GM23338 (cell line): Measurements from ENCODE around the gene XPOT. TPM values are rescaled to one million over a fixed set of nuclear protein-coding genes. Genes with fewer than 3 reads are reported as not detected.

Source experiments
- ATAC-seq: fragments of 200-7000 bp; cut with Tn5 transposase; 3 replicates; pipeline ENCODE4 v1.9.1; 2020
- DNase-seq: peaks from one replicate; pipeline ENCODE4 v3.0.0-alpha.2; 2015; ENCODE audit warnings: low spot score
- H2AFZ ChIP-seq: fragments of 200-600 bp; sonication (generic); 2 replicates; pipeline ENCODE4 v1.8.0; 2016; ENCODE audit warnings: antibody characterized with exemption, mild to moderate bottlenecking, moderate library complexity
- H3F3A ChIP-seq: fragments of 200-600 bp; sonication (generic); replicated peaks from 2 replicates; pipeline ENCODE4 v1.8.0; 2017; ENCODE audit warnings: antibody characterized with exemption, mixed run types, low read depth
- H3K27ac ChIP-seq: fragments of 200-600 bp; sonication (generic); 2 replicates; pipeline ENCODE4 v1.6.1; 2016; ENCODE audit warnings: low read depth
- H3K27me3 ChIP-seq: fragments of 200-600 bp; sonication (generic); 2 replicates; pipeline ENCODE4 v1.8.0; 2016; ENCODE audit warnings: mild to moderate bottlenecking, mixed run types, moderate library complexity; ENCODE audit not compliant: insufficient read depth
- H3K36me3 ChIP-seq: fragments of 200-600 bp; sonication (generic); 2 replicates; pipeline ENCODE4 v1.8.0; 2016; ENCODE audit warnings: mild to moderate bottlenecking; ENCODE audit not compliant: insufficient read depth
- H3K4me1 ChIP-seq: fragments of 200-600 bp; sonication (generic); 2 replicates; pipeline ENCODE4 v1.8.0; 2016; ENCODE audit warnings: mild to moderate bottlenecking, moderate library complexity; ENCODE audit not compliant: insufficient read depth
- H3K4me2 ChIP-seq: fragments of 200-600 bp; sonication (generic); 2 replicates; pipeline ENCODE4 v1.7.1; 2017; ENCODE audit warnings: mixed run types
- H3K4me3 ChIP-seq: fragments of 200-600 bp; sonication (generic); 2 replicates; pipeline ENCODE4 v1.6.1; 2016; ENCODE audit warnings: mixed run types
- H3K79me2 ChIP-seq: fragments of 200-600 bp; sonication (generic); replicated peaks from 2 replicates; pipeline ENCODE4 v1.8.0; 2017; ENCODE audit warnings: mild to moderate bottlenecking; ENCODE audit not compliant: insufficient read depth
- H3K9me2 ChIP-seq: fragments of 200-600 bp; sonication (generic); 2 replicates; pipeline ENCODE4 v1.8.0; 2017; ENCODE audit not compliant: insufficient read depth
- H4K20me1 ChIP-seq: fragments of 200-600 bp; sonication (generic); replicated peaks from 2 replicates; pipeline ENCODE4 v1.8.0; 2017; ENCODE audit warnings: mild to moderate bottlenecking; ENCODE audit not compliant: insufficient read depth
- H3K27ac Mint-ChIP-seq: 2 replicates; pipeline ENCODE4 v1.8.0; 2020; ENCODE audit warnings: inconsistent platforms, mild to moderate bottlenecking, moderate library complexity, mixed read lengths
- H3K27me3 Mint-ChIP-seq: 3 replicates; pipeline ENCODE4 v1.8.0; 2022; ENCODE audit warnings: low read depth, mild to moderate bottlenecking, moderate library complexity, mixed read lengths, inconsistent platforms; ENCODE audit not compliant: insufficient read depth, poor library complexity
- H3K36me3 Mint-ChIP-seq: 3 replicates; pipeline ENCODE4 v1.8.0; 2021; ENCODE audit warnings: low read depth, mild to moderate bottlenecking, inconsistent platforms, moderate library complexity, mixed read lengths
- H3K4me1 Mint-ChIP-seq: 3 replicates; pipeline ENCODE4 v1.8.0; 2020; ENCODE audit warnings: mild to moderate bottlenecking, inconsistent platforms, mixed read lengths
- H3K4me3 Mint-ChIP-seq: 3 replicates; pipeline ENCODE4 v1.8.0; 2021; ENCODE audit warnings: moderate library complexity, mild to moderate bottlenecking, inconsistent platforms, mixed read lengths
- H3K9me3 Mint-ChIP-seq: 3 replicates; pipeline ENCODE4 v1.8.0; 2020; ENCODE audit warnings: moderate library complexity, mild to moderate bottlenecking, inconsistent platforms, mixed read lengths
- CREB1 ChIP-seq: fragments of 250-450 bp; sonication (Bioruptor Pico); IDR thresholded peaks from 2 replicates; pipeline ENCODE4 v1.5.0; 2020; ENCODE audit warnings: low read depth, mild to moderate bottlenecking, moderate library complexity
- EZH2 ChIP-seq: fragments of 200-600 bp; sonication (generic); IDR thresholded peaks from one replicate; pipeline ENCODE4 v1.8.0; 2017; ENCODE audit warnings: antibody characterized with exemption, mild to moderate bottlenecking, low read depth; ENCODE audit not compliant: unreplicated experiment
- EZH2phosphoT487 ChIP-seq: fragments of 200-600 bp; sonication (generic); IDR thresholded peaks from one replicate; pipeline ENCODE4 v1.8.1; 2018; ENCODE audit warnings: antibody characterized with exemption; ENCODE audit not compliant: unreplicated experiment
- JUNB ChIP-seq: IDR thresholded peaks from one replicate; pipeline ENCODE4 v1.6.1; 2016; ENCODE audit warnings: antibody characterized with exemption; ENCODE audit not compliant: unreplicated experiment
- NANOG ChIP-seq: IDR thresholded peaks from 2 replicates; pipeline ENCODE4 v1.6.1; 2016; ENCODE audit warnings: antibody characterized with exemption, borderline replicate concordance
- POLR2AphosphoS5 ChIP-seq: IDR thresholded peaks from 2 replicates; pipeline ENCODE4 v1.6.1; 2016; ENCODE audit warnings: antibody characterized with exemption, low read depth
- polyA plus RNA-seq: library from polyadenylated mRNA; unstranded; fragments of >200 nt; fragmentation: Nextera tagmentation; extraction: Ambion mirVana; gene quantifications from 2 replicates; pipeline ENCODE4 v1.2.1, GENCODE V29; 2016
- total RNA-seq: library from RNA; depleted of rRNA; stranded (reverse); fragments of >200 nt; shearing (Covaris generic); gene quantifications from 2 replicates; pipeline ENCODE4 v1.2.3, GENCODE V29; 2014
- TF ChIP-seq, protein P1 (sequence below): IDR thresholded peaks from 2 replicates; pipeline ENCODE4 v1.6.1; 2016; ENCODE audit warnings: antibody characterized with exemption
- TF ChIP-seq, protein P2 (sequence below), 2 experiments: fragments of 200-600 bp in 1 of 2; sonication (generic) in 1 of 2; conservative IDR thresholded peaks; 2 replicates each; pipeline versions ENCODE4 v1.5.1 to v1.6.1; 2016 to 2017; ENCODE audit warnings: antibody characterized with exemption in 2 of 2, low read depth in 2 of 2, mild to moderate bottlenecking in 2 of 2, moderate library complexity in 1 of 2
- TF ChIP-seq, protein P3 (sequence below): IDR thresholded peaks from one replicate; pipeline ENCODE4 v1.6.1; 2018; ENCODE audit warnings: antibody characterized with exemption; ENCODE audit not compliant: unreplicated experiment

Gene XPOT
- total and polyA plus RNA-seq, 2 experiments from 2014 or later = 58.7 to 145 TPM

DNA sequence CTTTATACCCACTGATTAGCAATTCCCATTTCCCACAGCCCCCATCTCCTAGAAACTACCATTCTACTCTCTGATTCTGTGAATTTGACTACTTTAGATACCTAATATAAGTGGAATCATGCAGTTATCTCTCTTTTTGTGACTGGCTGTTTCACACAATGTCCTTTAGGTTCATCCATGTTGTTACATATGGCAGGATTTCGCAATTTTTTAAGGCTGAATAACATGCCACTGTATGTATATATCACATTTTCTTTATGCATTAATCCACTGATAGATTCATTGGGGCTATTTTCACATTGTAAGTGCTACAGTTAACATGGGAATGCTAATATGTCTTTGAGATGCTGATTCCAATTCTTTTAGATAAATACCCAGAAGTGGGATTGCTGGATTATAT, 35.9 kb downstream of the XPOT start:
- no peak overlapping the region for H3K4me3 Mint-ChIP-seq
- no peak for ATAC-seq

DNA sequence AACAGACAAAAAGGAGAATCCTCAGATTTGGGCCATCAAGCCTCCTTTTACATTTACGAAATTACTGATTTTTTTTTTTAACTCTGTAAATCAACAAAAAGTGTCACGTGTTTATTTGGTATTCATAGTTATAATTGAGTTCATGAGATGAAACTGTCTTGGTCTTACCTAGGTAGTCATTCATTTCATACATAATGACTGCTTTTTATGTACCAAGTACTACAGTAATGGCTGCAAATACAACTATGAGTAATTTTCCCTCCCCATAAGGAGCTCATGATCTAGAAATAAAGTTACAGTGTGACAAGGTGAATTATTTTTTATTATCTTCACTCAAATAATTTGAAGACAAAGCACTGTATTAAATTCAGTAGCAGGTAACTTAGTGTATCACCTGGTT, 41.3 kb downstream of the XPOT start:
- no peak overlapping the region for H3K27ac ChIP-seq
- Mint-ChIP-seq H3K27ac (no peak overlapping the region), H3K4me1 (peaks cover 5% of the 10 kb centered on the region), H3K36me3 (peaks cover 87% of the 10 kb centered on the region), H3K9me3 (no peaks in the 10 kb centered on the region; the same call in 2 of the 3 replicates), H3K4me3 (no peak overlapping the region), H3K27me3 (peaks cover 5% of the 10 kb centered on the region)
- H3K4me2 ChIP-seq = no peak overlapping the region
- 0 out of 2 replicates have a peak, but pooled peaks cover 7% of the 10 kb centered on the region for H3K79me2 ChIP-seq
- no peaks in the 10 kb centered on the region for H3K9me2 ChIP-seq
- DNase-seq (no peak), ATAC-seq (no peak)
- H3K4me3 ChIP-seq = no peak overlapping the region
- no peaks in the 10 kb centered on the region for H3K27me3 ChIP-seq
- no peaks in the 10 kb centered on the region; the same call in 1 of the 2 replicates for H4K20me1 ChIP-seq
- peaks cover 72% of the 10 kb centered on the region for H3K36me3 ChIP-seq
- no peak overlapping the region for H2AFZ ChIP-seq
- peaks cover 5% of the 10 kb centered on the region for H3K4me1 ChIP-seq
- peaks cover 11% of the 10 kb centered on the region; the same call in 1 of the 2 replicates for H3F3A ChIP-seq
- TF ChIP-seq CREB1 (CRISPR knock-in tag) (no peak), EZH2 (no peak), JUNB (no peak), POLR2AphosphoS5 (no peak)
- TF ChIP-seq, protein P1, sequence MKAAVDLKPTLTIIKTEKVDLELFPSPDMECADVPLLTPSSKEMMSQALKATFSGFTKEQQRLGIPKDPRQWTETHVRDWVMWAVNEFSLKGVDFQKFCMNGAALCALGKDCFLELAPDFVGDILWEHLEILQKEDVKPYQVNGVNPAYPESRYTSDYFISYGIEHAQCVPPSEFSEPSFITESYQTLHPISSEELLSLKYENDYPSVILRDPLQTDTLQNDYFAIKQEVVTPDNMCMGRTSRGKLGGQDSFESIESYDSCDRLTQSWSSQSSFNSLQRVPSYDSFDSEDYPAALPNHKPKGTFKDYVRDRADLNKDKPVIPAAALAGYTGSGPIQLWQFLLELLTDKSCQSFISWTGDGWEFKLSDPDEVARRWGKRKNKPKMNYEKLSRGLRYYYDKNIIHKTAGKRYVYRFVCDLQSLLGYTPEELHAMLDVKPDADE = no peak
- TF ChIP-seq, protein P2, sequence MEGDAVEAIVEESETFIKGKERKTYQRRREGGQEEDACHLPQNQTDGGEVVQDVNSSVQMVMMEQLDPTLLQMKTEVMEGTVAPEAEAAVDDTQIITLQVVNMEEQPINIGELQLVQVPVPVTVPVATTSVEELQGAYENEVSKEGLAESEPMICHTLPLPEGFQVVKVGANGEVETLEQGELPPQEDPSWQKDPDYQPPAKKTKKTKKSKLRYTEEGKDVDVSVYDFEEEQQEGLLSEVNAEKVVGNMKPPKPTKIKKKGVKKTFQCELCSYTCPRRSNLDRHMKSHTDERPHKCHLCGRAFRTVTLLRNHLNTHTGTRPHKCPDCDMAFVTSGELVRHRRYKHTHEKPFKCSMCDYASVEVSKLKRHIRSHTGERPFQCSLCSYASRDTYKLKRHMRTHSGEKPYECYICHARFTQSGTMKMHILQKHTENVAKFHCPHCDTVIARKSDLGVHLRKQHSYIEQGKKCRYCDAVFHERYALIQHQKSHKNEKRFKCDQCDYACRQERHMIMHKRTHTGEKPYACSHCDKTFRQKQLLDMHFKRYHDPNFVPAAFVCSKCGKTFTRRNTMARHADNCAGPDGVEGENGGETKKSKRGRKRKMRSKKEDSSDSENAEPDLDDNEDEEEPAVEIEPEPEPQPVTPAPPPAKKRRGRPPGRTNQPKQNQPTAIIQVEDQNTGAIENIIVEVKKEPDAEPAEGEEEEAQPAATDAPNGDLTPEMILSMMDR (conservative IDR thresholded peaks at IDR 0.05; ENCODE audit: low read depth in 2 of 2) = no peak

More for the DNA sequence above, 35.9 kb downstream of the XPOT start:
- 0 out of 2 replicates have a peak, but pooled peaks cover 4% of the 10 kb centered on the region for H3F3A ChIP-seq
- TF ChIP-seq EZH2phosphoT487 = no peak
- TF ChIP-seq, protein P3, sequence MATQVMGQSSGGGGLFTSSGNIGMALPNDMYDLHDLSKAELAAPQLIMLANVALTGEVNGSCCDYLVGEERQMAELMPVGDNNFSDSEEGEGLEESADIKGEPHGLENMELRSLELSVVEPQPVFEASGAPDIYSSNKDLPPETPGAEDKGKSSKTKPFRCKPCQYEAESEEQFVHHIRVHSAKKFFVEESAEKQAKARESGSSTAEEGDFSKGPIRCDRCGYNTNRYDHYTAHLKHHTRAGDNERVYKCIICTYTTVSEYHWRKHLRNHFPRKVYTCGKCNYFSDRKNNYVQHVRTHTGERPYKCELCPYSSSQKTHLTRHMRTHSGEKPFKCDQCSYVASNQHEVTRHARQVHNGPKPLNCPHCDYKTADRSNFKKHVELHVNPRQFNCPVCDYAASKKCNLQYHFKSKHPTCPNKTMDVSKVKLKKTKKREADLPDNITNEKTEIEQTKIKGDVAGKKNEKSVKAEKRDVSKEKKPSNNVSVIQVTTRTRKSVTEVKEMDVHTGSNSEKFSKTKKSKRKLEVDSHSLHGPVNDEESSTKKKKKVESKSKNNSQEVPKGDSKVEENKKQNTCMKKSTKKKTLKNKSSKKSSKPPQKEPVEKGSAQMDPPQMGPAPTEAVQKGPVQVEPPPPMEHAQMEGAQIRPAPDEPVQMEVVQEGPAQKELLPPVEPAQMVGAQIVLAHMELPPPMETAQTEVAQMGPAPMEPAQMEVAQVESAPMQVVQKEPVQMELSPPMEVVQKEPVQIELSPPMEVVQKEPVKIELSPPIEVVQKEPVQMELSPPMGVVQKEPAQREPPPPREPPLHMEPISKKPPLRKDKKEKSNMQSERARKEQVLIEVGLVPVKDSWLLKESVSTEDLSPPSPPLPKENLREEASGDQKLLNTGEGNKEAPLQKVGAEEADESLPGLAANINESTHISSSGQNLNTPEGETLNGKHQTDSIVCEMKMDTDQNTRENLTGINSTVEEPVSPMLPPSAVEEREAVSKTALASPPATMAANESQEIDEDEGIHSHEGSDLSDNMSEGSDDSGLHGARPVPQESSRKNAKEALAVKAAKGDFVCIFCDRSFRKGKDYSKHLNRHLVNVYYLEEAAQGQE = no peak
- TF ChIP-seq NANOG = no peak
- no peak overlapping the region for H3K27ac ChIP-seq
- H4K20me1 ChIP-seq = no peaks in the 10 kb centered on the region; the same call in 1 of the 2 replicates
- Mint-ChIP-seq H3K4me1 (no peaks in the 10 kb centered on the region), H3K27ac (no peak overlapping the region), H3K9me3 (no peaks in the 10 kb centered on the region; the same call in 2 of the 3 replicates), H3K27me3 (peaks cover 3% of the 10 kb centered on the region), H3K36me3 (peaks cover 95% of the 10 kb centered on the region)
- DNase-seq = no peak
- no peaks in the 10 kb centered on the region for H3K4me1 ChIP-seq
- H3K27me3 ChIP-seq = no peaks in the 10 kb centered on the region
- no peak overlapping the region for H3K4me3 ChIP-seq
- H3K4me2 ChIP-seq = no peak overlapping the region
- H3K9me2 ChIP-seq = no peaks in the 10 kb centered on the region
- peaks cover 13% of the 10 kb centered on the region; the same call in 1 of the 2 replicates for H3K79me2 ChIP-seq
- no peak overlapping the region for H2AFZ ChIP-seq
- H3K36me3 ChIP-seq = peaks cover 90% of the 10 kb centered on the region
